SK-N-SH (cell line): ENCODE measurements around the gene RHOG.

Experiments used
- CTCF ChIP-seq: fragments of 200-600 bp; sonication (generic); IDR thresholded peaks from 2 replicates; pipeline ENCODE4 v1.6.1; 2017; ENCODE audit warnings: antibody characterized with exemption, mild to moderate bottlenecking, moderate library complexity
- ELF1 ChIP-seq: IDR thresholded peaks from 2 replicates; pipeline ENCODE4 v1.4.0; 2012
- EP300 ChIP-seq, 2 experiments: IDR thresholded peaks; 2 replicates each; pipeline versions ENCODE4 v1.4.0 to v1.6.1; 2012; ENCODE audit warnings: borderline replicate concordance in 1 of 2, low read depth in 1 of 2, low read length in 1 of 2
- EZH2phosphoT487 ChIP-seq: fragments of 200-600 bp; sonication (generic); IDR thresholded peaks from 2 replicates; pipeline ENCODE4 v1.6.1; 2017; ENCODE audit warnings: low read depth, mixed run types, mild to moderate bottlenecking, antibody characterized with exemption, moderate library complexity, borderline replicate concordance
- MAX ChIP-seq: IDR thresholded peaks from 2 replicates; pipeline ENCODE4 v1.4.0; 2012; ENCODE audit warnings: low read depth
- MXI1 ChIP-seq: IDR thresholded peaks from 2 replicates; pipeline ENCODE4 v1.6.1; 2012; ENCODE audit warnings: mild to moderate bottlenecking, low read depth, low read length, improper control_type of control experiment
- NFIC ChIP-seq: IDR thresholded peaks from 2 replicates; pipeline ENCODE4 v1.4.0; 2012; ENCODE audit warnings: borderline replicate concordance
- REST ChIP-seq: IDR thresholded peaks from 2 replicates; pipeline ENCODE4 v1.6.1; 2012; ENCODE audit warnings: mild to moderate bottlenecking, low read depth, low read length, moderate library complexity
- SIN3A ChIP-seq: IDR thresholded peaks from 2 replicates; pipeline ENCODE4 v1.6.1; 2012; ENCODE audit warnings: low read depth, mild to moderate bottlenecking, low read length, moderate library complexity, borderline replicate concordance
- SMC3 ChIP-seq: IDR thresholded peaks from 2 replicates; pipeline ENCODE4 v1.6.1; 2012; ENCODE audit warnings: low read depth, low read length, improper control_type of control experiment
- TAF1 ChIP-seq: IDR thresholded peaks from 2 replicates; pipeline ENCODE4 v1.6.1; 2012; ENCODE audit warnings: low read depth, mild to moderate bottlenecking, low read length, moderate library complexity, borderline replicate concordance
- TCF12 ChIP-seq: IDR thresholded peaks from 2 replicates; pipeline ENCODE4 v1.4.0; 2012
- USF2 ChIP-seq: fragments of 150-350 bp; IDR thresholded peaks from 2 replicates; pipeline ENCODE4 v1.6.1; 2017; ENCODE audit warnings: antibody characterized with exemption, low read length, low read depth, borderline replicate concordance
- ZBTB33 ChIP-seq: IDR thresholded peaks from 2 replicates; pipeline ENCODE4 v1.4.0; 2012; ENCODE audit warnings: low read depth, borderline replicate concordance

- no peak for TF ChIP-seq TAF1
- TF ChIP-seq CTCF, result peak; percentile 22; the same call in 1 of the 2 replicates
- no peak for TF ChIP-seq USF2
- TF ChIP-seq NFIC, result no peak
- no peak for TF ChIP-seq EZH2phosphoT487
- TF ChIP-seq MXI1, result no peak; the same call in 1 of the 2 replicates
- TF ChIP-seq TCF12, result no peak
- no peak for TF ChIP-seq ZBTB33
- TF ChIP-seq SIN3A, result no peak
- no peak for TF ChIP-seq ELF1
- no peak for TF ChIP-seq SMC3
- no peak for TF ChIP-seq MAX
- TF ChIP-seq EP300 (IDR thresholded peaks at IDR 0.05; ENCODE audit: borderline replicate concordance in 1 of 2, low read depth in 1 of 2, low read length in 1 of 2), result no peak
- no peak for TF ChIP-seq REST
Observed at GRCh38 chr11:3796801-3797328, 43.9 kb downstream of the RHOG start.
